ENCODE results near the gene TENT4B. TPM values are rescaled to one million over a fixed set of nuclear protein-coding genes. Genes with fewer than 3 reads are reported as not detected.

The TENT4B gene
- total RNA-seq, 1 donor from 2014 or later, result 13.2 TPM

DNA sequence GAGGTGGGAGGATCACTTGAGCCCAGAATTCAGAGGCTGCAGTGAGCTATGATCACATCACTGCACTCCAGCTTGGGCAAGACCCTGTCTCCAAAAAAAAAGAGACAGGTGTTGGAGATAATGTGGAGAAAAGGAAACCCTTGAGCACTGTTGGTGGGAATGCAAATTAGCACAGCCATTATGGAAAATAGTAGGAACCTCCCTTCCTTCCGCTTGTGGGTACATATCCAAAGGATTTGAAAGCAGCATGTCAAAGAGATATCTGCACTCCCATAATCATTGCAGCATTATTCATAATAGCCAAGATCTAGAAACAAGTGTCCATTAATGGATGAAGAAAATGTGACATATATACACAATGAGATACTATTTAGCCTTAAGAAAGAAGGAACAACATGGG lies 103.5 kb downstream of the TENT4B start:
- ChIA-PET CTCF (no interaction called here), POLR2A (no interaction called here)
- Mint-ChIP-seq H3K36me3 (ENCODE audit: low read depth) (no peaks in the 10 kb centered on the region), H3K4me1 (peaks cover 9% of the 10 kb centered on the region), H3K9me3 (no peaks in the 10 kb centered on the region), H3K27ac (no peak overlapping the region), H3K27me3 (peaks cover 3% of the 10 kb centered on the region), H3K4me3 (no peak overlapping the region)
- ATAC-seq (ENCODE audit: low read depth) (no peak), DNase-seq (no peak)
- TF ChIP-seq, protein P1, sequence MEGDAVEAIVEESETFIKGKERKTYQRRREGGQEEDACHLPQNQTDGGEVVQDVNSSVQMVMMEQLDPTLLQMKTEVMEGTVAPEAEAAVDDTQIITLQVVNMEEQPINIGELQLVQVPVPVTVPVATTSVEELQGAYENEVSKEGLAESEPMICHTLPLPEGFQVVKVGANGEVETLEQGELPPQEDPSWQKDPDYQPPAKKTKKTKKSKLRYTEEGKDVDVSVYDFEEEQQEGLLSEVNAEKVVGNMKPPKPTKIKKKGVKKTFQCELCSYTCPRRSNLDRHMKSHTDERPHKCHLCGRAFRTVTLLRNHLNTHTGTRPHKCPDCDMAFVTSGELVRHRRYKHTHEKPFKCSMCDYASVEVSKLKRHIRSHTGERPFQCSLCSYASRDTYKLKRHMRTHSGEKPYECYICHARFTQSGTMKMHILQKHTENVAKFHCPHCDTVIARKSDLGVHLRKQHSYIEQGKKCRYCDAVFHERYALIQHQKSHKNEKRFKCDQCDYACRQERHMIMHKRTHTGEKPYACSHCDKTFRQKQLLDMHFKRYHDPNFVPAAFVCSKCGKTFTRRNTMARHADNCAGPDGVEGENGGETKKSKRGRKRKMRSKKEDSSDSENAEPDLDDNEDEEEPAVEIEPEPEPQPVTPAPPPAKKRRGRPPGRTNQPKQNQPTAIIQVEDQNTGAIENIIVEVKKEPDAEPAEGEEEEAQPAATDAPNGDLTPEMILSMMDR (IDR thresholded peaks at IDR 0.05), result no peak
- intact Hi-C loops (cut with micrococcal nuclease), result no loop called here

- Mint-ChIP-seq H3K4me3 (no peak overlapping the region), H3K27me3 (peaks cover 3% of the 10 kb centered on the region), H3K4me1 (peaks cover 9% of the 10 kb centered on the region), H3K27ac (no peak overlapping the region), H3K36me3 (ENCODE audit: low read depth) (no peaks in the 10 kb centered on the region), H3K9me3 (no peaks in the 10 kb centered on the region)
- ChIA-PET CTCF (interaction anchor here (0.7 to 1.3 kb wide), 3 partner anchors 69 to 227 kb away, joined by 3 to 4 read pairs (median 3); no protein-coding TSS in a partner anchor), POLR2A (interaction anchor here (3.0 kb wide), 1 partner anchor 16 kb away, joined by 15 read pairs; no protein-coding TSS in a partner anchor)
- intact Hi-C loops (cut with micrococcal nuclease), result no loop called here
- TF ChIP-seq, protein P1 (IDR thresholded peaks at IDR 0.05), result no peak
- no peak for ATAC-seq (ENCODE audit: low read depth)
- no peak for DNase-seq
Measured at GRCh38 chr16:50257876-50258275, 104.8 kb downstream of the TENT4B start.

GRCh38 chr16:50259334-50260205 lies 106.5 kb downstream of the TENT4B start:
- Mint-ChIP-seq H3K36me3 (ENCODE audit: low read depth) (no peaks in the 10 kb centered on the region), H3K4me1 (peaks cover 17% of the 10 kb centered on the region), H3K4me3 (no peak overlapping the region), H3K9me3 (no peaks in the 10 kb centered on the region), H3K27me3 (peaks cover 3% of the 10 kb centered on the region), H3K27ac (no peak overlapping the region)
- ATAC-seq (ENCODE audit: low read depth), result no peak
- DNase-seq, result no peak
- intact Hi-C loops (cut with micrococcal nuclease), result no loop called here
- TF ChIP-seq, protein P1 (IDR thresholded peaks at IDR 0.05), result no peak
- CTCF ChIA-PET, result interaction anchor here (1.1 to 1.4 kb wide), 4 partner anchors 10 to 68 kb away, joined by 3 read pairs; no protein-coding TSS in a partner anchor
- POLR2A ChIA-PET, result interaction anchor here (1.2 to 3.0 kb wide), 2 partner anchors 14 to 21 kb away, joined by 3 to 15 read pairs; no protein-coding TSS in a partner anchor

GRCh38 chr16:50260206-50261159 lies 107.4 kb downstream of the TENT4B start:
- Mint-ChIP-seq H3K9me3 (no peaks in the 10 kb centered on the region), H3K27me3 (peaks cover 3% of the 10 kb centered on the region), H3K4me1 (peaks cover 23% of the 10 kb centered on the region), H3K4me3 (no peak overlapping the region), H3K27ac (no peak overlapping the region), H3K36me3 (ENCODE audit: low read depth) (no peaks in the 10 kb centered on the region)
- DNase-seq (no peak), ATAC-seq (ENCODE audit: low read depth) (no peak)
- TF ChIP-seq, protein P1 (IDR thresholded peaks at IDR 0.05), result no peak
- ChIA-PET CTCF (interaction anchor here (1.1 to 1.4 kb wide), 3 partner anchors 9 to 67 kb away, joined by 3 read pairs; no protein-coding TSS in a partner anchor), POLR2A (interaction anchor here (3.0 kb wide), 1 partner anchor 13 kb away, joined by 15 read pairs; no protein-coding TSS in a partner anchor)
- intact Hi-C loops (cut with micrococcal nuclease), result no loop called here

Measured in activated B cell treated with CpG ODN at 0.5 μM for 24 hours (primary cell).